ENCODE results near the gene CBFA2T3. TPM values are rescaled to one million over a fixed set of nuclear protein-coding genes. Genes with fewer than 3 reads are reported as not detected.
"Not testable (repeated sequence)": the region's sequence is repeated elsewhere in the genome, so short reads cannot be mapped to it uniquely, and the experiment has no call there.

Gene CBFA2T3
- polyA plus RNA-seq, 3 donors = 5.3 to 32.2 (median 6.2) TPM

DNA sequence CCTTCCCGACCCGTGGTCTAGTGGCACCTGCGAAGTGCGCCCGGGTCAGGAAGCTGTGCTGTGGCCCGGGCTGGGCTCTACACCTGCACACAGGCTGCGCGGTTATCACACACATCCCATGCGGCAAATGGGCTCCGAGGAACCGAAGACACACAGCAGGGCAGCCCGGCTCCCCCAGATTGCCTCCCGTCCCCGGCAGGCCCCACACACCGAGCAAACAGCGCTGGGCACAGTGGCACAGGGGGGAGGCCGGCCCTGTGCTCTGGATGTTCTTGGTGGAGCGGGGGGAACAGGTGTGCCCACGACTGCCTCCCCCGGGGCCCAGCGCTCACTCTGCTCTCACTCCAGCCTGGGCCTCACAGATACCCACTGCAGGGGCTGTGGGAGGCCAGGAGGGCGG, 81.7 kb downstream of the CBFA2T3 start:
- no peaks in the 10 kb centered on the region for H3K79me2 ChIP-seq (ENCODE audit: insufficient read depth, low read length)
- no peak overlapping the region for H3K4me2 ChIP-seq (replicated peaks; ENCODE audit: extremely low read depth, low read length, poor library complexity, severe bottlenecking)
- TF ChIP-seq, protein P1, sequence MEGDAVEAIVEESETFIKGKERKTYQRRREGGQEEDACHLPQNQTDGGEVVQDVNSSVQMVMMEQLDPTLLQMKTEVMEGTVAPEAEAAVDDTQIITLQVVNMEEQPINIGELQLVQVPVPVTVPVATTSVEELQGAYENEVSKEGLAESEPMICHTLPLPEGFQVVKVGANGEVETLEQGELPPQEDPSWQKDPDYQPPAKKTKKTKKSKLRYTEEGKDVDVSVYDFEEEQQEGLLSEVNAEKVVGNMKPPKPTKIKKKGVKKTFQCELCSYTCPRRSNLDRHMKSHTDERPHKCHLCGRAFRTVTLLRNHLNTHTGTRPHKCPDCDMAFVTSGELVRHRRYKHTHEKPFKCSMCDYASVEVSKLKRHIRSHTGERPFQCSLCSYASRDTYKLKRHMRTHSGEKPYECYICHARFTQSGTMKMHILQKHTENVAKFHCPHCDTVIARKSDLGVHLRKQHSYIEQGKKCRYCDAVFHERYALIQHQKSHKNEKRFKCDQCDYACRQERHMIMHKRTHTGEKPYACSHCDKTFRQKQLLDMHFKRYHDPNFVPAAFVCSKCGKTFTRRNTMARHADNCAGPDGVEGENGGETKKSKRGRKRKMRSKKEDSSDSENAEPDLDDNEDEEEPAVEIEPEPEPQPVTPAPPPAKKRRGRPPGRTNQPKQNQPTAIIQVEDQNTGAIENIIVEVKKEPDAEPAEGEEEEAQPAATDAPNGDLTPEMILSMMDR (IDR thresholded peaks at IDR 0.05) = no peak
- H3K27ac ChIP-seq (ENCODE audit: low read depth in 1 of 2, low read length in 2 of 2) = no peak overlapping the region
- H3K4me3 ChIP-seq (replicated peaks in 1 of 3; ENCODE audit: low read depth in 2 of 3, low read length in 3 of 3) = no peak overlapping the region
- no peaks in the 10 kb centered on the region for H3K4me1 ChIP-seq (ENCODE audit: control insufficient read depth in 1 of 2, insufficient read depth in 2 of 2, low read length in 2 of 2)
- Mint-ChIP-seq H3K27me3 (ENCODE audit: low read depth in 3 of 3) (peaks cover 0 to 5% (median 1%) of the 10 kb centered on the region in 3 donors), H3K9me3 (peaks cover 4 to 16% (median 10%) of the 10 kb centered on the region in 7 donors), H3K27ac (peak overlapping the region in 1 of 7 donors; percentile 38), H3K36me3 (peaks cover 54 to 75% of the 10 kb centered on the region in 2 donors), H3K4me1 (no peaks in the 10 kb centered on the region), H3K4me3 (no peak overlapping the region)
- no peak overlapping the region for H3K9ac ChIP-seq (ENCODE audit: insufficient read depth, low read length, poor library complexity, severe bottlenecking)
- H3K36me3 ChIP-seq (replicated peaks in 1 of 2; ENCODE audit: control insufficient read depth in 1 of 2, insufficient read depth in 2 of 2, low read length in 2 of 2) = peaks cover 84 to 88% of the 10 kb centered on the region in 2 donors
- peaks cover 3 to 14% of the 10 kb centered on the region in 2 donors for H3K9me3 ChIP-seq (replicated peaks in 1 of 2; ENCODE audit: control insufficient read depth in 1 of 2, insufficient read depth in 1 of 2, low read length in 2 of 2)
- no peak overlapping the region for H2AFZ ChIP-seq (ENCODE audit: insufficient read depth, low read depth, low read length, poor library complexity, severe bottlenecking)
- 97% methylated on average over 20 of the region's 22 CpGs for WGBS (ENCODE audit: insufficient coverage)
- H4K20me1 ChIP-seq (ENCODE audit: insufficient read depth, low read length) = peaks cover 98% of the 10 kb centered on the region
- no peaks in the 10 kb centered on the region for H3K27me3 ChIP-seq (ENCODE audit: control insufficient read depth in 2 of 2, insufficient read depth in 2 of 2, low read length in 2 of 2)
- DNase-seq = no peak
- intact Hi-C loops (cut with micrococcal nuclease) = no loop called here

GRCh38 chr16:88894681-88895300, 82.2 kb downstream of the CBFA2T3 start:
- no peak overlapping the region for H3K4me2 ChIP-seq (replicated peaks; ENCODE audit: extremely low read depth, low read length, poor library complexity, severe bottlenecking)
- no peak overlapping the region for H3K4me3 Mint-ChIP-seq
- TF ChIP-seq, protein P1 (IDR thresholded peaks at IDR 0.05) = no peak
- H3K27me3 Mint-ChIP-seq (ENCODE audit: low read depth in 3 of 3) = peaks cover 0 to 5% (median 1%) of the 10 kb centered on the region in 3 donors
- H3K9ac ChIP-seq (ENCODE audit: insufficient read depth, low read length, poor library complexity, severe bottlenecking) = no peak overlapping the region
- H4K20me1 ChIP-seq (ENCODE audit: insufficient read depth, low read length) = peaks cover 98% of the 10 kb centered on the region
- H3K4me3 ChIP-seq (replicated peaks in 1 of 3; ENCODE audit: low read depth in 2 of 3, low read length in 3 of 3) = no peak overlapping the region
- H3K27ac ChIP-seq (ENCODE audit: low read depth in 1 of 2, low read length in 2 of 2) = no peak overlapping the region
- intact Hi-C loops (cut with micrococcal nuclease) = no loop called here
- peaks cover 84 to 88% of the 10 kb centered on the region in 2 donors for H3K36me3 ChIP-seq (replicated peaks in 1 of 2; ENCODE audit: control insufficient read depth in 1 of 2, insufficient read depth in 2 of 2, low read length in 2 of 2)
- no peaks in the 10 kb centered on the region for H3K4me1 ChIP-seq (ENCODE audit: control insufficient read depth in 1 of 2, insufficient read depth in 2 of 2, low read length in 2 of 2)
- H3K36me3 Mint-ChIP-seq = peaks cover 55 to 75% of the 10 kb centered on the region in 2 donors
- H3K27me3 ChIP-seq (ENCODE audit: control insufficient read depth in 2 of 2, insufficient read depth in 2 of 2, low read length in 2 of 2) = no peaks in the 10 kb centered on the region
- H3K79me2 ChIP-seq (ENCODE audit: insufficient read depth, low read length) = no peaks in the 10 kb centered on the region
- DNase-seq = no peak
- no peak overlapping the region for H2AFZ ChIP-seq (ENCODE audit: insufficient read depth, low read depth, low read length, poor library complexity, severe bottlenecking)
- peak overlapping the region in 1 of 7 donors; percentile 38 for H3K27ac Mint-ChIP-seq
- WGBS (ENCODE audit: insufficient coverage) = 89% methylated on average over 17 of the region's 21 CpGs
- H3K4me1 Mint-ChIP-seq = no peaks in the 10 kb centered on the region
- peaks cover 8 to 21% (median 15%) of the 10 kb centered on the region in 7 donors for H3K9me3 Mint-ChIP-seq
- peaks cover 9 to 20% of the 10 kb centered on the region in 2 donors for H3K9me3 ChIP-seq (replicated peaks in 1 of 2; ENCODE audit: control insufficient read depth in 1 of 2, insufficient read depth in 1 of 2, low read length in 2 of 2)

GRCh38 chr16:88894266-88894665, 82.7 kb downstream of the CBFA2T3 start:
- H3K79me2 ChIP-seq (ENCODE audit: insufficient read depth, low read length); H3K27me3 Mint-ChIP-seq (ENCODE audit: low read depth in 3 of 3); H3K4me3 Mint-ChIP-seq; H3K4me1 Mint-ChIP-seq; H3K9ac ChIP-seq (ENCODE audit: insufficient read depth, low read length, poor library complexity, severe bottlenecking); H2AFZ ChIP-seq (ENCODE audit: insufficient read depth, low read depth, low read length, poor library complexity, severe bottlenecking); H3K27ac ChIP-seq (ENCODE audit: low read depth in 1 of 2, low read length in 2 of 2); H3K4me3 ChIP-seq (replicated peaks in 1 of 3; ENCODE audit: low read depth in 2 of 3, low read length in 3 of 3); H3K4me2 ChIP-seq (replicated peaks; ENCODE audit: extremely low read depth, low read length, poor library complexity, severe bottlenecking); H3K4me1 ChIP-seq (ENCODE audit: control insufficient read depth in 1 of 2, insufficient read depth in 2 of 2, low read length in 2 of 2); H3K27me3 ChIP-seq (ENCODE audit: control insufficient read depth in 2 of 2, insufficient read depth in 2 of 2, low read length in 2 of 2); DNase-seq; H3K27ac Mint-ChIP-seq; intact Hi-C loops (cut with micrococcal nuclease): not testable (repeated sequence)
- Histone ChIP-seq H4K20me1 (ENCODE audit: insufficient read depth, low read length) (peaks cover 97% of the 10 kb centered on the region), H3K36me3 (replicated peaks in 1 of 2; ENCODE audit: control insufficient read depth in 1 of 2, insufficient read depth in 2 of 2, low read length in 2 of 2) (peaks cover 84 to 88% of the 10 kb centered on the region in 2 donors), H3K9me3 (replicated peaks in 1 of 2; ENCODE audit: control insufficient read depth in 1 of 2, insufficient read depth in 1 of 2, low read length in 2 of 2) (peaks cover 9 to 22% of the 10 kb centered on the region in 2 donors)
- peaks cover 54 to 74% of the 10 kb centered on the region in 2 donors for H3K36me3 Mint-ChIP-seq
- 100% methylated on average over 3 of the region's 6 CpGs for WGBS (ENCODE audit: insufficient coverage)
- peaks cover 13 to 25% (median 18%) of the 10 kb centered on the region in 7 donors for H3K9me3 Mint-ChIP-seq

Measured in CD14-positive monocyte (primary cell).